ENCODE data around the gene UBE2R2.
"Not testable (repeated sequence)": the region's sequence is repeated elsewhere in the genome, so short reads cannot be mapped to it uniquely, and the experiment has no call there.

UBE2R2 gene

GRCh38 chr9:33796679-33797078 lies 20.3 kb upstream of the UBE2R2 start:
- not testable (repeated sequence) for H3K4me3 ChIP-seq (ENCODE audit: low read length); DNase-seq (ENCODE audit: low read depth, low spot score)

DNA sequence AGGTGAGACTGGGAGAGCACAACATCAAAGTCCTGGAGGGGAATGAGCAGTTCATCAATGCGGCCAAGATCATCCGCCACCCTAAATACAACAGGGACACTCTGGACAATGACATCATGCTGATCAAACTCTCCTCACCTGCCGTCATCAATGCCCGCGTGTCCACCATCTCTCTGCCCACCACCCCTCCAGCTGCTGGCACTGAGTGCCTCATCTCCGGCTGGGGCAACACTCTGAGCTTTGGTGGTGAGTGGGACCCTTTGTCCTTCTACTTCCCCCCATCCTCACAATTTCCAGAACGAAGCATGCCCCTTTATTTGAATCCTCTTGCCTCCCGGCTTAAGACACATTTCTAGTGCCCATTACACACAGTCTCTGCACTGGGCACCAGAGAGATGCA lies 19.1 kb upstream of the UBE2R2 start:
- no peak overlapping the region for H3K4me3 ChIP-seq (ENCODE audit: low read length)
- no peak for DNase-seq (ENCODE audit: low read depth, low spot score)

DNA sequence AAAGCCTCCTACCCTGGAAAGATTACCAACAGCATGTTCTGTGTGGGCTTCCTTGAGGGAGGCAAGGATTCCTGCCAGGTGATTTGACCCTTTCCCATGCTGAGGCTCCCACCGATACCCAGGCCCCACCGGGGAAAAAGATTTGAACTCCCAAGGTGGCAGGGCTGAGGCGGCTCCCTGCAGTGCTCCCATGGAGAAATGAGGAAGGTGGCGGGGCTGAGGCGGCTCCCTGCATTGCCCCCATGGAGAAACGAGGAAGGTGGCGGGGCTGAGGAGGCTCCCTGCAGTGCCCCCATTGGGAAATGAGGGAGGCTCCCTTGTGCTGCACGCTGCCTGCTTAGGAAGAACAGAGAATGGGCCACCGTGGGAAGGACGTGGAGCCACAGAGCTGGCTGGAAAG lies 18.4 kb upstream of the UBE2R2 start:
- no peak overlapping the region for H3K4me3 ChIP-seq (ENCODE audit: low read length)
- no peak for DNase-seq (ENCODE audit: low read depth, low spot score)

DNA sequence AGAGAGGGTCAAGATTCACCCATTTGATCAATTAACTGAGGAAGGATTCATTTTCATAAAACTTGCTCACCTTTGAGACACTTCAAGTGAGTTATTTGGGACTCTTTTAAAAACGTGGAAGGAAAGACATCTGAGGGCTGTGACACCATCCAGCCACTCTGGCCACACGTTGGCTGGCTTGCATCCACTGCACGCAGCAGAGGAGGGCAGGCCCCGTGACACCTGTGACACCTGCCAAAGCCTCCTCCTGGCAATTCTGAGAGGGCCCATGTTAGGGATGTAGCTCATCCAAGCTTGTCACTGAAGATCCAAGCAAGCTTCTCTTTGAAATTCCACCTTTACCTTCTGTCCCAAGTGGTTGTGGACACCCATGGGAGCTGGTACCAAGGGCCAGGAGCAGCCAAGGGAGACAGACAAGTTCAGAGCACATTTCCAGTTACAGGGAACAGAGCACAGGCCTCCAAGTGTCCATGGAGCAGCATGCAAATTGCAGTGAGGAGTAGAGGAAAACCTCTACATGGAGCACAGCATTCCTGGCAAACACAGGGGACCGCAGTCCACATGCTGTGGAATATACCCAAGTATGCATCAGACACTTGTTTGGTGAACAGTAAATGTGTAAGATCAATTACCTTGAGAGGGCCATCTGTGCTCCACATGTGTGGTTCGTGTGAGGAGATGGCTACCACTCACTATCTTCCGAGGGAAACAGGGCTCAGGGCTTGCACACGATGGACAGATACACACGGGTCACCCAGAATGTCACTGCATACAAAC lies 16.8 kb upstream of the UBE2R2 start:
- H3K4me3 ChIP-seq (ENCODE audit: low read length): no peak overlapping the region
- no peak for DNase-seq (ENCODE audit: low read depth, low spot score)

DNA sequence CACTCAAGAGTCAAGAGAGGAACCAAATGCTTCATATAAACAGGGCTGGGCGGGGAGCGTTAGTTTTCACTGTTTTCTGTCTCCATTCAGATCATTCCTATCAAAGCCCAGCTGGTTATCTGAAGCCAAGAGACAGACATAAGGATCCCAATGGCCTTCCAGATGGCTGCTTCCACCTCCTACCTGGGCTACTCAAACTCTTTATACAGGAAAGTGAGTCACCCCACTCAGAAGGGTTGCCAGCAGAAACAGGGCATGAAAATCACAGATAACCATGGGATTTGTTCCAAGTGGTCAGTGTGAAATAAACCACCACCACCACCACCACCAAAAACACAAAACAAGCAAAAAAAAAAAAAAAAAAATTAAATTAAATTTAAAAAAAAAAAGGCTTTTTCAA lies 16.1 kb upstream of the UBE2R2 start:
- H3K4me3 ChIP-seq (ENCODE audit: low read length): no peak overlapping the region
- DNase-seq (ENCODE audit: low read depth, low spot score): no peak

- not testable (repeated sequence) for DNase-seq (ENCODE audit: low read depth, low spot score); H3K4me3 ChIP-seq (ENCODE audit: low read length)
Observed at GRCh38 chr9:33801943-33802500, 14.9 kb upstream of the UBE2R2 start.

DNA sequence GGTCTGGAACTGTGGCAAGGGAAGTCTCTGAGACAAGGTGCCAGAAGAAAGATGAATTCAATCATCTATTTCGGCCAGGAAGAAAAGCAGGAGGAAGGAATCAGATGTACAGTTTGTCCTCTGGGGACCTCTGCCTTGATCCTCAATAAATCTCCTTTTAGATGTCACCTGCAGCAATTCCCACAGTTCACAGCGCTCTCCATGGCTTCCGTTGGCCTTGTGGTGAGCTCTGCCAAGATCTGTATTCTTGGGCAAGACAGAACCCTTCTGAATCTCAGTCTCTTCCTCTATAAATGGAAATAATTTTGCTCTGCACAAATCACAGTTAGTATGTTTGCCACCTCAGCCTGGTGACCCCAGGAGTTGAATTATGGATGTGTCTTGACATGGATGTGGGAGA lies 12.8 kb upstream of the UBE2R2 start:
- DNase-seq (ENCODE audit: low read depth, low spot score); H3K4me3 ChIP-seq (ENCODE audit: low read length): not testable (repeated sequence)

DNA sequence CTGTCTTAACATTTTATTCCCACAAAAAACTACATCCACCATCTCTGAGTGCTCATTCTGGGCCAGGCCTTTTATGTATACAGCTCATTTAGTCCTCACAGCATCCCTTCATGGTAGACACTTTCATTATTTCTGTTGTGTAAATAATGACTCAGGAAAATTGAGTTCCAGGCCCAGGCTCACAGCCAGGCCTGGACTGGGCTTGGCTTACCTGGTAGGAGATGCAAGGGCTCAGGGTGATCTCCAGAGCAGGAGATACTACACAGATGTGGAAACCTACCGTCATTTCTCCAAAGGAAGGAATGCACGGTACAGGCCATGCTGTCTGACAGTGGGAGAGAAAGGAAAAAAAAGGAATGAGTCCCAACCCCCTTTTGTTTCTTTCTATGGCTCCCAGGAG lies 9.8 kb upstream of the UBE2R2 start:
- DNase-seq (ENCODE audit: low read depth, low spot score): not testable (repeated sequence)

GRCh38 chr9:33808979-33809322 lies 8.0 kb upstream of the UBE2R2 start:
- not testable (repeated sequence) for H3K4me3 ChIP-seq (ENCODE audit: low read length)

More for the DNA sequence above, 9.8 kb upstream of the UBE2R2 start:
- H3K4me3 ChIP-seq (ENCODE audit: low read length): not testable (repeated sequence)

GRCh38 chr9:33809506-33809905 lies 7.5 kb upstream of the UBE2R2 start:
- no peak for DNase-seq (ENCODE audit: low read depth, low spot score)
- H3K4me3 ChIP-seq (ENCODE audit: low read length): no peak overlapping the region

More at GRCh38 chr9:33808979-33809322, 8.0 kb upstream of the UBE2R2 start:
- not testable (repeated sequence) for DNase-seq (ENCODE audit: low read depth, low spot score)

GRCh38 chr9:33813712-33814641 lies 3.0 kb upstream of the UBE2R2 start:
- DNase-seq (ENCODE audit: low read depth, low spot score): peak; percentile 61
- H3K4me3 ChIP-seq (ENCODE audit: low read length): no peak overlapping the region

GRCh38 chr9:33815781-33816180 lies 1.2 kb upstream of the UBE2R2 start:
- DNase-seq (ENCODE audit: low read depth, low spot score): no peak

GRCh38 chr9:33817327-33818166 lies 587 bp downstream of the UBE2R2 start:
- peak; percentile 37 for DNase-seq (ENCODE audit: low read depth, low spot score)
- H3K4me3 ChIP-seq (ENCODE audit: low read length): peak overlapping the region; percentile 90

More at GRCh38 chr9:33815781-33816180, 1.2 kb upstream of the UBE2R2 start:
- no peak overlapping the region for H3K4me3 ChIP-seq (ENCODE audit: low read length)

GRCh38 chr9:33818167-33818846 lies 1.3 kb downstream of the UBE2R2 start:
- peak; percentile 52 for DNase-seq (ENCODE audit: low read depth, low spot score)
- H3K4me3 ChIP-seq (ENCODE audit: low read length): peak overlapping the region; percentile 90

- DNase-seq (ENCODE audit: low read depth, low spot score): no peak
Observed at GRCh38 chr9:33818847-33819500, 2.0 kb downstream of the UBE2R2 start.

GRCh38 chr9:33820231-33820745 lies 3.3 kb downstream of the UBE2R2 start:
- DNase-seq (ENCODE audit: low read depth, low spot score): no peak
- H3K4me3 ChIP-seq (ENCODE audit: low read length): no peak overlapping the region

More at GRCh38 chr9:33818847-33819500, 2.0 kb downstream of the UBE2R2 start:
- H3K4me3 ChIP-seq (ENCODE audit: low read length): peak overlapping the region; percentile 90

GRCh38 chr9:33823801-33824200 lies 6.8 kb downstream of the UBE2R2 start:
- H3K4me3 ChIP-seq (ENCODE audit: low read length): no peak overlapping the region
- no peak for DNase-seq (ENCODE audit: low read depth, low spot score)

- not testable (repeated sequence) for DNase-seq (ENCODE audit: low read depth, low spot score)
Observed at GRCh38 chr9:33827285-33827684, 10.3 kb downstream of the UBE2R2 start.

More at GRCh38 chr9:33827285-33827684, 10.3 kb downstream of the UBE2R2 start:
- H3K4me3 ChIP-seq (ENCODE audit: low read length): not testable (repeated sequence)
